Panc1 (cell line): ENCODE results near the gene C12orf75.

Experiments used
- CTCF ChIP-seq: fragments of 450-650 bp; IDR thresholded peaks from 2 replicates; pipeline ENCODE4 v1.5.1; 2017; ENCODE audit warnings: mild to moderate bottlenecking
- POLR2AphosphoS5 ChIP-seq: IDR thresholded peaks from 2 replicates; pipeline ENCODE4 v1.6.1; 2012; ENCODE audit warnings: mild to moderate bottlenecking, low read depth, low read length, moderate library complexity
- SIN3A ChIP-seq: IDR thresholded peaks from 2 replicates; pipeline ENCODE4 v1.6.1; 2012; ENCODE audit warnings: low read depth, mild to moderate bottlenecking, low read length, moderate library complexity, borderline replicate concordance; ENCODE audit not compliant: insufficient read depth
- TCF7L2 ChIP-seq: IDR thresholded peaks from 2 replicates; pipeline ENCODE4 v1.6.1; 2011; ENCODE audit warnings: mild to moderate bottlenecking, low read depth, low read length, inconsistent platforms
- TF ChIP-seq, protein P1 (sequence below), 2 experiments: IDR thresholded peaks; 2 replicates each; pipeline ENCODE4 v1.6.1; 2011 to 2012; ENCODE audit warnings: low read depth in 2 of 2, control low read depth in 1 of 2, low read length in 1 of 2, mild to moderate bottlenecking in 1 of 2, moderate library complexity in 1 of 2; ENCODE audit not compliant: insufficient read depth in 1 of 2

DNA sequence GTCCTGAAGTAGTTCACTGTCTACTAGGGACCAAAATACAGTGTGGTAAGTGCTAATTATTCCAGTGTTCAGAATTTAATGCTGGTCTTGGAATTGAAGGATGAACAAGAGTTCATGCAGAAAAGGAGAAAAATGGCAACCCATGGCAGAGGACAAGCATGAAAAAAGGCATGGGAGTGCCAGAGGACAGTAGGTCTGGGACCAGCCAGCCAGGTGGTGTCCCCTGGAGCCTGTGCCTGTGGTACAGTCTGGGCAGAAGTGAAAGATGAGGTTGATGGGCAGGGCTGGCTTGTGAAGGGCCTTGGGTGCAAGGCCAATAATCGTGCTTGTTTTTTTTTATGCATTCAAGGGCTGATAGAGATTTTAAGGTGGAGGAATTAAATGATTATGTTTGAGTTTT is 21.0 kb downstream of the C12orf75 start:
- TF ChIP-seq CTCF (no peak), POLR2AphosphoS5 (no peak), TCF7L2 (no peak), SIN3A (no peak)
- TF ChIP-seq, protein P1, sequence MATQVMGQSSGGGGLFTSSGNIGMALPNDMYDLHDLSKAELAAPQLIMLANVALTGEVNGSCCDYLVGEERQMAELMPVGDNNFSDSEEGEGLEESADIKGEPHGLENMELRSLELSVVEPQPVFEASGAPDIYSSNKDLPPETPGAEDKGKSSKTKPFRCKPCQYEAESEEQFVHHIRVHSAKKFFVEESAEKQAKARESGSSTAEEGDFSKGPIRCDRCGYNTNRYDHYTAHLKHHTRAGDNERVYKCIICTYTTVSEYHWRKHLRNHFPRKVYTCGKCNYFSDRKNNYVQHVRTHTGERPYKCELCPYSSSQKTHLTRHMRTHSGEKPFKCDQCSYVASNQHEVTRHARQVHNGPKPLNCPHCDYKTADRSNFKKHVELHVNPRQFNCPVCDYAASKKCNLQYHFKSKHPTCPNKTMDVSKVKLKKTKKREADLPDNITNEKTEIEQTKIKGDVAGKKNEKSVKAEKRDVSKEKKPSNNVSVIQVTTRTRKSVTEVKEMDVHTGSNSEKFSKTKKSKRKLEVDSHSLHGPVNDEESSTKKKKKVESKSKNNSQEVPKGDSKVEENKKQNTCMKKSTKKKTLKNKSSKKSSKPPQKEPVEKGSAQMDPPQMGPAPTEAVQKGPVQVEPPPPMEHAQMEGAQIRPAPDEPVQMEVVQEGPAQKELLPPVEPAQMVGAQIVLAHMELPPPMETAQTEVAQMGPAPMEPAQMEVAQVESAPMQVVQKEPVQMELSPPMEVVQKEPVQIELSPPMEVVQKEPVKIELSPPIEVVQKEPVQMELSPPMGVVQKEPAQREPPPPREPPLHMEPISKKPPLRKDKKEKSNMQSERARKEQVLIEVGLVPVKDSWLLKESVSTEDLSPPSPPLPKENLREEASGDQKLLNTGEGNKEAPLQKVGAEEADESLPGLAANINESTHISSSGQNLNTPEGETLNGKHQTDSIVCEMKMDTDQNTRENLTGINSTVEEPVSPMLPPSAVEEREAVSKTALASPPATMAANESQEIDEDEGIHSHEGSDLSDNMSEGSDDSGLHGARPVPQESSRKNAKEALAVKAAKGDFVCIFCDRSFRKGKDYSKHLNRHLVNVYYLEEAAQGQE (IDR thresholded peaks at IDR 0.05; ENCODE audit: insufficient read depth in 1 of 2, low read depth in 2 of 2, low read length in 1 of 2), result no peak
